ENCODE results near the gene SHROOM3.

- TF ChIP-seq REST (IDR thresholded peaks at IDR 0.05; ENCODE audit: low read depth) (no peak), TAF1 (IDR thresholded peaks at IDR 0.05; ENCODE audit: low read depth) (no peak), RAD21 (IDR thresholded peaks at IDR 0.05; ENCODE audit: low read depth) (no peak), NFIC (IDR thresholded peaks at IDR 0.05) (peak; percentile 91), TEAD4 (IDR thresholded peaks at IDR 0.05) (peak; percentile 82), ZBTB7A (IDR thresholded peaks at IDR 0.05; ENCODE audit: low read depth) (no peak), EGR1 (IDR thresholded peaks at IDR 0.05) (no peak), USF1 (IDR thresholded peaks at IDR 0.05) (peak; percentile 92), CREB1 (IDR thresholded peaks at IDR 0.05; ENCODE audit: low read depth) (no peak), MAX (IDR thresholded peaks at IDR 0.05) (peak; percentile 48; the same call in 1 of the 2 replicates), FOXM1 (IDR thresholded peaks at IDR 0.05; ENCODE audit: borderline replicate concordance, low read depth) (peak; percentile 90), EP300 (IDR thresholded peaks at IDR 0.05; ENCODE audit: borderline replicate concordance) (peak; percentile 94), TCF12 (IDR thresholded peaks at IDR 0.05; ENCODE audit: low read depth) (peak; percentile 89), YY1 (IDR thresholded peaks at IDR 0.05; ENCODE audit: low read depth) (peak; percentile 46; the same call in 1 of the 2 replicates)
Measured at GRCh38 chr4:76449362-76449767, 14.3 kb downstream of the SHROOM3 start.

Measured in Ishikawa (cell line).